GM13976 (cell line): ENCODE results near the gene VSTM2B.
"Not testable (repeated sequence)": the region's sequence is repeated elsewhere in the genome, so short reads cannot be mapped to it uniquely, and the experiment has no call there.

Source experiments
- DNase-seq: peaks from one replicate; pipeline ENCODE4 v3.0.0; 2012; ENCODE audit warnings: low spot score
- CTCF ChIP-seq: IDR thresholded peaks from 2 replicates; pipeline ENCODE4 v1.5.1; 2012; ENCODE audit warnings: borderline replicate concordance, mild to moderate bottlenecking; ENCODE audit not compliant: insufficient read depth; ENCODE audit errors: extremely low read depth, missing control alignments, control extremely low read depth
- in situ Hi-C: fragments of 300-500 bp; cut with MboI; formaldehyde crosslinking; loops from one replicate; pipeline ENCODE4 v1.12.0; 2022; ENCODE audit warnings: low sequenced_read_pairs, mixed read lengths, inconsistent platforms; ENCODE audit not compliant: unreplicated experiment

Gene VSTM2B

GRCh38 chr19:29543381-29543780, 17.6 kb downstream of the VSTM2B start:
- no peak for DNase-seq
- TF ChIP-seq CTCF = no peak
- in situ Hi-C loops = no loop called here

GRCh38 chr19:29544656-29545360, 19.0 kb downstream of the VSTM2B start:
- no peak for TF ChIP-seq CTCF
- DNase-seq = no peak
- in situ Hi-C loops = no loop called here

GRCh38 chr19:29545447-29545846, 19.7 kb downstream of the VSTM2B start:
- in situ Hi-C loops, DNase-seq: not testable (repeated sequence)

GRCh38 chr19:29545866-29546582, 20.2 kb downstream of the VSTM2B start:
- in situ Hi-C loops = no loop called here
- TF ChIP-seq CTCF = no peak

GRCh38 chr19:29546583-29547190, 20.9 kb downstream of the VSTM2B start:
- in situ Hi-C loops = no loop called here

More at GRCh38 chr19:29545866-29546582, 20.2 kb downstream of the VSTM2B start:
- DNase-seq = no peak

GRCh38 chr19:29547361-29547960, 21.7 kb downstream of the VSTM2B start:
- no peak for TF ChIP-seq CTCF
- in situ Hi-C loops = no loop called here
- DNase-seq = no peak

More at GRCh38 chr19:29546583-29547190, 20.9 kb downstream of the VSTM2B start:
- no peak for DNase-seq
- TF ChIP-seq CTCF = no peak
